ENCODE results near the gene PIGC.
A peak's percentile ranks its signal among the peaks of the same experiment; 100 is the strongest.
"Not testable (repeated sequence)": the region's sequence is repeated elsewhere in the genome, so short reads cannot be mapped to it uniquely, and the experiment has no call there.

The PIGC gene

GRCh38 chr1:172465617-172466016 lies 21.7 kb upstream of the PIGC start:
- no peak for DNase-seq

GRCh38 chr1:172460887-172461315 lies 17.0 kb upstream of the PIGC start:
- DNase-seq: no peak

- DNase-seq: no peak
Observed at GRCh38 chr1:172460177-172460576, 16.3 kb upstream of the PIGC start.

- no peak for DNase-seq
Observed at GRCh38 chr1:172457479-172458130, 13.7 kb upstream of the PIGC start.

GRCh38 chr1:172456344-172456769 lies 12.5 kb upstream of the PIGC start:
- no peak for DNase-seq

- DNase-seq: no peak
Observed at GRCh38 chr1:172455451-172455850, 11.6 kb upstream of the PIGC start.

- no peak for DNase-seq
Observed at GRCh38 chr1:172453607-172454006, 9.7 kb upstream of the PIGC start.

- DNase-seq: no peak
Observed at GRCh38 chr1:172453153-172453545, 9.3 kb upstream of the PIGC start.

- DNase-seq: no peak
Observed at GRCh38 chr1:172452536-172453152, 8.8 kb upstream of the PIGC start.

GRCh38 chr1:172451002-172451443 lies 7.2 kb upstream of the PIGC start:
- DNase-seq: no peak

- no peak for DNase-seq
Observed at GRCh38 chr1:172450524-172450885, 6.6 kb upstream of the PIGC start.

GRCh38 chr1:172449585-172450523 lies 6.0 kb upstream of the PIGC start:
- peak; percentile 25 for DNase-seq

GRCh38 chr1:172448995-172449584 lies 5.2 kb upstream of the PIGC start:
- no peak for DNase-seq

GRCh38 chr1:172447641-172448040 lies 3.8 kb upstream of the PIGC start:
- no peak for DNase-seq

GRCh38 chr1:172446547-172446946 lies 2.7 kb upstream of the PIGC start:
- DNase-seq: no peak

GRCh38 chr1:172442843-172443565 lies 865 bp downstream of the PIGC start:
- no peak for DNase-seq

GRCh38 chr1:172442404-172442803 lies 1.5 kb downstream of the PIGC start:
- no peak for DNase-seq

GRCh38 chr1:172437183-172437582 lies 6.7 kb downstream of the PIGC start:
- not testable (repeated sequence) for DNase-seq

- no peak for DNase-seq
Observed at GRCh38 chr1:172431721-172432192, 12.1 kb downstream of the PIGC start.

- no peak for DNase-seq
Observed at GRCh38 chr1:172431204-172431603, 12.7 kb downstream of the PIGC start.

- no peak for DNase-seq
Observed at GRCh38 chr1:172430128-172430454, 13.8 kb downstream of the PIGC start.

GRCh38 chr1:172429331-172430127 lies 14.3 kb downstream of the PIGC start:
- peak; percentile 45 for DNase-seq
